K562 (cell line): Measurements from ENCODE around the gene LYPD3. TPM values are rescaled to one million over a fixed set of nuclear protein-coding genes. Genes with fewer than 3 reads are reported as not detected.

ENCODE experiments used
- ATAC-seq: fragments of 200-7000 bp; cut with Tn5 transposase; 3 replicates; pipeline ENCODE4 v1.9.1; 2020; ENCODE audit warnings: moderate library complexity
- BruUV-seq: library from RNA; stranded (reverse); fragments of 400-500 nt; replicated peaks from 2 replicates; lab custom pipeline; 2021; lab: Mats Ljungman, UMichigan
- CTCF ChIA-PET: fragments of 300-600 bp; formaldehyde crosslinking; extraction: SDS; loops from one replicate; lab custom pipeline; 2021; ENCODE audit warnings: low intra/inter-chr PET ratio; lab: Yijun Ruan, JAX
- POLR2A ChIA-PET: fragments of 300-600, 350-650 bp; sonication (Branson Sonifier 250); formaldehyde crosslinking; extraction: SDS; loops from one replicate; lab custom pipeline; 2021; ENCODE audit warnings: antibody characterized with exemption, inconsistent platforms; lab: Yijun Ruan, JAX
- DNase-seq, 4 experiments: peaks; one replicate each; pipeline versions ENCODE4 v3.0.0 to v3.0.0-alpha.2; 2011 to 2018; ENCODE audit warnings: low spot score in 3 of 4, mixed read lengths in 3 of 4; ENCODE audit errors: extremely low read depth in 1 of 4
- FAIRE-seq: peaks from 2 replicates; lab custom pipeline; 2011; peaks lifted over from hg19 to GRCh38; lab: Jason Lieb, UNC
- H2AFZ ChIP-seq: 2 replicates; pipeline ENCODE4 v1.6.0; 2011; ENCODE audit warnings: low read depth, low read length, control low read depth, inconsistent platforms
- H3K27ac ChIP-seq: fragments of 200-600 bp; 3 replicates; pipeline ENCODE4 v1.8.0; 2011; ENCODE audit warnings: low read depth, mild to moderate bottlenecking, control low read depth, inconsistent platforms, low read length, moderate library complexity, mixed read lengths; ENCODE audit errors: extremely low read depth
- H3K27me3 ChIP-seq, 2 experiments: fragments of 300-600 bp in 1 of 2; 2 replicates in 1 of 2; 3 replicates in 1 of 2; pipeline versions ENCODE4 v1.6.0 to v1.8.0; 2011; ENCODE audit warnings: inconsistent platforms in 2 of 2, low read length in 2 of 2, mild to moderate bottlenecking in 1 of 2, mixed read lengths in 1 of 2, moderate library complexity in 1 of 2; ENCODE audit not compliant: control insufficient read depth in 2 of 2, insufficient read depth in 2 of 2
- H3K36me3 ChIP-seq: fragments of 300-600 bp; 3 replicates; pipeline ENCODE4 v1.8.0; 2011; ENCODE audit warnings: mild to moderate bottlenecking, low read length, inconsistent platforms; ENCODE audit not compliant: control insufficient read depth, insufficient read depth
- H3K4me1 ChIP-seq, 2 experiments: fragments of 200-600 bp in 1 of 2; replicated peaks in 1 of 2; 2 replicates in 1 of 2; 3 replicates in 1 of 2; pipeline versions ENCODE4 v1.5.1 to v1.8.0; 2011; ENCODE audit warnings: inconsistent platforms in 2 of 2, low read length in 2 of 2, mild to moderate bottlenecking in 1 of 2, mixed read lengths in 1 of 2, moderate library complexity in 1 of 2; ENCODE audit not compliant: control insufficient read depth in 2 of 2, insufficient read depth in 2 of 2
- H3K4me2 ChIP-seq: 2 replicates; pipeline ENCODE4 v1.6.1; 2011; ENCODE audit warnings: low read length, control low read depth, inconsistent platforms, mixed read lengths; ENCODE audit not compliant: insufficient read depth
- H3K4me3 ChIP-seq: fragments of 200-600 bp; sonication (generic), shearing (Covaris generic); 2 replicates; pipeline ENCODE4 v1.5.1; 2016; ENCODE audit warnings: control low read depth, inconsistent platforms
- H3K79me2 ChIP-seq: fragments of 200-600 bp; 3 replicates; pipeline ENCODE4 v1.8.0; 2011; ENCODE audit warnings: low read length, inconsistent platforms; ENCODE audit not compliant: control insufficient read depth, insufficient read depth
- H3K9ac ChIP-seq, 2 experiments: 2 replicates each; pipeline versions ENCODE4 v1.6.0 to v1.6.1; 2011; ENCODE audit warnings: low read depth in 2 of 2, low read length in 2 of 2, control low read depth in 1 of 2, inconsistent platforms in 1 of 2, mild to moderate bottlenecking in 1 of 2, mixed read lengths in 1 of 2; ENCODE audit not compliant: insufficient read depth in 1 of 2
- H3K9me1 ChIP-seq: one replicate; pipeline ENCODE4 v1.6.0; 2011; ENCODE audit warnings: inconsistent platforms, mild to moderate bottlenecking, low read length, moderate library complexity; ENCODE audit not compliant: control insufficient read depth, insufficient read depth
- H3K9me3 ChIP-seq: replicated peaks from 2 replicates; pipeline ENCODE4 v1.5.1; 2011; ENCODE audit warnings: low read depth, low read length, inconsistent platforms; ENCODE audit not compliant: control insufficient read depth, insufficient read depth
- H4K20me1 ChIP-seq: replicated peaks from 2 replicates; pipeline ENCODE4 v1.6.1; 2011; ENCODE audit warnings: low read length, inconsistent platforms, mixed read lengths; ENCODE audit not compliant: control insufficient read depth, insufficient read depth
- CEBPB ChIP-seq: fragments of 450-650 bp; IDR thresholded peaks from 2 replicates; pipeline ENCODE4 v1.6.1; 2016; ENCODE audit warnings: missing genetic modification characterization, missing compliant biosample characterization
- E2F3 ChIP-seq: fragments of 250-450 bp; sonication (Bioruptor Pico); IDR thresholded peaks from 2 replicates; pipeline ENCODE4 v1.4.0; 2020; ENCODE audit warnings: mild to moderate bottlenecking
- ELF4 ChIP-seq: fragments of 450-650 bp; formaldehyde crosslinking; IDR thresholded peaks from 2 replicates; pipeline ENCODE4 v1.4.0; 2022; ENCODE audit warnings: missing genetic modification characterization
- HCFC1 ChIP-seq: IDR thresholded peaks from 2 replicates; pipeline ENCODE4 v1.6.1; 2012; ENCODE audit warnings: low read depth, low read length, improper control_type of control experiment
- TARDBP ChIP-seq: fragments of 450-650 bp; IDR thresholded peaks from 2 replicates; pipeline ENCODE4 v1.6.1; 2016
- USF2 ChIP-seq: sonication (generic); formaldehyde crosslinking; IDR thresholded peaks from 2 replicates; pipeline ENCODE4 v1.5.0; 2020; ENCODE audit warnings: missing genetic modification reagents
- ZBTB2 ChIP-seq: fragments of 450-650 bp; IDR thresholded peaks from 2 replicates; pipeline ENCODE4 v1.6.1; 2016; ENCODE audit warnings: antibody characterized with exemption
- ZNF316 ChIP-seq: fragments of 450-650 bp; IDR thresholded peaks from 2 replicates; pipeline ENCODE4 v1.6.1; 2016
- ZNF518B ChIP-seq: fragments of 250-450 bp; sonication (Bioruptor Pico); IDR thresholded peaks from 2 replicates; pipeline ENCODE4 v1.5.0; 2021; ENCODE audit warnings: mild to moderate bottlenecking, moderate library complexity
- WGBS: fragments of 100-300 bp; shearing (Covaris generic); methylation state at CpG from one replicate; pipeline ENCODE4 v1.1.6; 2016; ENCODE audit warnings: low coverage, mixed read lengths; ENCODE audit not compliant: insufficient coverage; ENCODE audit errors: missing lambda C conversion rate; 5-methylcytosine and 5-hydroxymethylcytosine counted together
- in situ Hi-C: fragments of 300-500 bp; cut with MboI; formaldehyde crosslinking; loops from 4 replicates; pipeline ENCODE4 v1.15.0; 2018; ENCODE audit warnings: inconsistent platforms, mixed read lengths
- intact Hi-C: fragments of 100-400 bp; cut with micrococcal nuclease; formaldehyde crosslinking; loops from 2 replicates; pipeline ENCODE4 v1.14.2; 2022
- polyA plus RNA-seq, 8 experiments: library from polyadenylated mRNA; depleted of rRNA in 4 of 8; stranded (reverse) in 5 of 8; unstranded in 3 of 8; fragments of >200 nt; fragmentation: Nextera tagmentation in 2 of 8; fragmentation: Illumina TruSeq in 1 of 8; extraction: Ambion mirVana in 2 of 8; extraction: Trizol in 1 of 8; gene quantifications; 2 replicates each; pipeline versions ENCODE4 v1.2.1 to v1.2.3, GENCODE V29; 2011 to 2014; ENCODE audit warnings: inconsistent platforms in 1 of 8, missing spikeins in 1 of 8
- total RNA-seq, 7 experiments: library from RNA; depleted of rRNA in 6 of 7; stranded (reverse); fragments of >200 nt in 6 of 7; fragmentation: Illumina TruSeq in 2 of 7; extraction: Trizol in 2 of 7; gene quantifications; 2 replicates each; pipeline versions ENCODE4 v1.2.1 to v1.2.3, GENCODE V29; 2011 to 2021; ENCODE audit warnings: low replicate concordance in 1 of 7

The LYPD3 gene
- total and polyA plus RNA-seq, 9 of the 15 experiments (the other 6 are each of a cell fraction or from before 2014, with no cell fraction given): 0.04 to 0.33 (median 0.20) TPM; not detected in 1

GRCh38 chr19:43462383-43462782, 3.0 kb downstream of the LYPD3 start:
- TF ChIP-seq HCFC1 (no peak), CEBPB (peak; percentile 44)
- peaks cover 18 to 34% of the 10 kb centered on the region in 2 experiments for H3K4me1 ChIP-seq
- H3K9ac ChIP-seq: no peak overlapping the region
- DNase-seq (no peak), FAIRE-seq (peak; percentile 6), ATAC-seq (no peak)
- no peaks in the 10 kb centered on the region for H3K79me2 ChIP-seq
- no peak overlapping the region for H3K27ac ChIP-seq
- no TSS peak for BruUV-seq
- H3K4me3 ChIP-seq: no peak overlapping the region
- in situ Hi-C loops: no loop called here
- peaks cover 17 to 18% of the 10 kb centered on the region in 2 experiments; a peak in 4 of 5 replicates for H3K27me3 ChIP-seq
- WGBS: 41% methylated on average over 7 of the region's 7 CpGs
- ChIA-PET CTCF (no interaction called here), POLR2A (interaction anchor here (1.2 to 2.1 kb wide), 3 partner anchors 11 to 20 kb away, joined by 5 to 20 read pairs (median 6); no protein-coding TSS in a partner anchor)
- H3K36me3 ChIP-seq: no peaks in the 10 kb centered on the region
- no peaks in the 10 kb centered on the region for H4K20me1 ChIP-seq
- no peaks in the 10 kb centered on the region for H3K9me1 ChIP-seq
- no peak overlapping the region; the same call in 1 of the 2 replicates for H3K4me2 ChIP-seq
- H3K9me3 ChIP-seq: no peaks in the 10 kb centered on the region
- intact Hi-C loops: loop anchor here (5.0 kb wide), 1 partner anchor 40 kb away; the partner anchor contains the start of gene PHLDB3
- no peak overlapping the region for H2AFZ ChIP-seq

GRCh38 chr19:43461303-43461702, 4.1 kb downstream of the LYPD3 start:
- Histone ChIP-seq H4K20me1 (no peaks in the 10 kb centered on the region), H3K36me3 (no peaks in the 10 kb centered on the region), H3K79me2 (no peaks in the 10 kb centered on the region), H3K4me2 (no peak overlapping the region), H2AFZ (no peak overlapping the region), H3K9me1 (no peaks in the 10 kb centered on the region), H3K9me3 (no peaks in the 10 kb centered on the region), H3K4me1 (peaks cover 14 to 34% of the 10 kb centered on the region in 2 experiments; a peak in 4 of 5 replicates), H3K27me3 (peaks cover 17 to 18% of the 10 kb centered on the region in 2 experiments; a peak in 4 of 5 replicates), H3K27ac (no peak overlapping the region), H3K9ac (no peak overlapping the region; a peak in 1 of 4 replicates), H3K4me3 (no peak overlapping the region)
- ATAC-seq (no peak), FAIRE-seq (no peak), DNase-seq (no peak)
- intact Hi-C loops: loop anchor here (5.0 kb wide), 1 partner anchor 41 kb away; the partner anchor contains the start of gene PHLDB3
- ChIA-PET POLR2A (interaction anchor here (0.9 to 1.0 kb wide), 2 partner anchors 13 to 212 kb away, joined by 3 to 8 read pairs; no protein-coding TSS in a partner anchor), CTCF (no interaction called here)
- no TSS peak for BruUV-seq
- WGBS: 18% methylated on average over 12 of the region's 12 CpGs
- in situ Hi-C loops: no loop called here
- TF ChIP-seq E2F3 (CRISPR knock-in tag) (no peak), TARDBP (no peak), ZNF316 (no peak), USF2 (CRISPR knock-in tag) (no peak), ZBTB2 (no peak), ELF4 (CRISPR knock-in tag) (no peak), ZNF518B (CRISPR knock-in tag) (no peak)
